Lung (tissue), 12 donors: ENCODE data around the gene SYNC. TPM values are rescaled to one million over a fixed set of nuclear protein-coding genes. Genes with fewer than 3 reads are reported as not detected.

Experiments used
- ATAC-seq: fragments of 200-7000 bp; cut with Tn5 transposase; one replicate; pipeline ENCODE4 v1.9.1; 2020; ENCODE audit warnings: moderate number of reproducible peaks; ENCODE audit not compliant: insufficient read depth, low FRiP score
- DNase-seq, 3 donors: peaks; one replicate each; pipeline ENCODE4 v3.0.0-alpha.2; 2013 to 2017
- H3K27ac ChIP-seq, 2 donors: one replicate each; pipeline ENCODE4 v1.5.1; 2013; ENCODE audit warnings: mild to moderate bottlenecking in 2 of 2, moderate library complexity in 2 of 2, control low read depth in 1 of 2, inconsistent platforms in 1 of 2, low read depth in 1 of 2, low read length in 1 of 2
- H3K27me3 ChIP-seq, 3 donors: one replicate each; pipeline ENCODE4 v1.5.1; 2013; ENCODE audit warnings: low read length in 2 of 3; ENCODE audit not compliant: control insufficient read depth in 3 of 3, insufficient read depth in 3 of 3
- H3K36me3 ChIP-seq, 4 donors: one replicate each; pipeline ENCODE4 v1.5.1; 2013; ENCODE audit warnings: low read length in 4 of 4, mild to moderate bottlenecking in 1 of 4, moderate library complexity in 1 of 4; ENCODE audit not compliant: control insufficient read depth in 4 of 4, insufficient read depth in 4 of 4
- H3K4me1 ChIP-seq, 5 donors: one replicate each; pipeline ENCODE4 v1.5.1; 2013; ENCODE audit warnings: low read length in 5 of 5, mild to moderate bottlenecking in 2 of 5, moderate library complexity in 1 of 5; ENCODE audit not compliant: control insufficient read depth in 5 of 5, insufficient read depth in 5 of 5
- H3K4me3 ChIP-seq: one replicate; pipeline ENCODE4 v1.5.1; 2013; ENCODE audit warnings: mild to moderate bottlenecking, control low read depth, moderate library complexity
- H3K9ac ChIP-seq, 2 donors: one replicate each; pipeline ENCODE4 v1.5.1; 2013; ENCODE audit warnings: low read length in 2 of 2, control low read depth in 1 of 2; ENCODE audit not compliant: insufficient read depth in 1 of 2
- H3K9me3 ChIP-seq, 4 donors: one replicate each; pipeline ENCODE4 v1.5.1; 2013; ENCODE audit warnings: low read length in 3 of 4, mild to moderate bottlenecking in 1 of 4, moderate library complexity in 1 of 4; ENCODE audit not compliant: control insufficient read depth in 4 of 4, insufficient read depth in 3 of 4
- WGBS, 2 donors: extraction: QIAGEN DNeasy Blood & Tissue Kit; methylation state at CpG; one replicate each; pipeline ENCODE4 v1.1.7; 2013; 5-methylcytosine and 5-hydroxymethylcytosine counted together
- polyA plus RNA-seq, 2 donors: library from polyadenylated mRNA; stranded (reverse); fragments of 200-250 nt; gene quantifications; one replicate each; pipeline ENCODE4 v1.2.1, GENCODE V29; 2013
- total RNA-seq, 2 donors: library from RNA; depleted of rRNA in 1 of 2; stranded (reverse); fragments of >200 nt in 1 of 2; gene quantifications; one replicate each; pipeline ENCODE4 v1.2.1, GENCODE V29; 2014 to 2021
- TF ChIP-seq, protein P1 (sequence below): IDR thresholded peaks from 2 replicates; pipeline ENCODE4 v1.5.1; 2012; ENCODE audit warnings: mild to moderate bottlenecking; ENCODE audit errors: control extremely low read depth, extremely low read depth
- donor health status: control.
- donor health status: control.
- donor health status: Bipolar disorder and iron deficiency.
- donor health status: healthy.
- donor health status: DM: yes; HTN: yes; CAD: no.

SYNC gene
- total and polyA plus RNA-seq, 4 donors = 2.0 to 15.4 (median 5.7) TPM

DNA sequence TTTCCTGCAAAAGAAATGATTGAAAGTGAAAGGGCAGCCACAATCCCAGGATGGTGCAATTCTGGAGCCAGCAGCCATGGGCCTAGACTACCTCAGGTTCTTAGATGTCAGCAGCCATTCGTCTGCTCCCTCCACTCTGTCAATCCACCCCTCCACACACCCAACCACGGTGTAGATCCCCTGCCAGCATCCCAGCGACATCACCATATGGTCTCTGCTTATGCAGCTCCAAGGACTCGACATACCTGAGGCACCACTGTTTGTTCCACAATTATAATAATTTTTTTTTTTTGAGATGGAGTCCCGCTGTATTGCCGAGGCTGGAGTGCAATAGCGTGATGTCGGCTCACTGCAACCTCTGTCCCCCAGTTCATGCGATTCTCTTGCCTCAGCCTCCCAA lies 6.5 kb downstream of the SYNC start:
- no peak for ATAC-seq
- H3K27me3 ChIP-seq = no peaks in the 10 kb centered on the region
- TF ChIP-seq, protein P1, sequence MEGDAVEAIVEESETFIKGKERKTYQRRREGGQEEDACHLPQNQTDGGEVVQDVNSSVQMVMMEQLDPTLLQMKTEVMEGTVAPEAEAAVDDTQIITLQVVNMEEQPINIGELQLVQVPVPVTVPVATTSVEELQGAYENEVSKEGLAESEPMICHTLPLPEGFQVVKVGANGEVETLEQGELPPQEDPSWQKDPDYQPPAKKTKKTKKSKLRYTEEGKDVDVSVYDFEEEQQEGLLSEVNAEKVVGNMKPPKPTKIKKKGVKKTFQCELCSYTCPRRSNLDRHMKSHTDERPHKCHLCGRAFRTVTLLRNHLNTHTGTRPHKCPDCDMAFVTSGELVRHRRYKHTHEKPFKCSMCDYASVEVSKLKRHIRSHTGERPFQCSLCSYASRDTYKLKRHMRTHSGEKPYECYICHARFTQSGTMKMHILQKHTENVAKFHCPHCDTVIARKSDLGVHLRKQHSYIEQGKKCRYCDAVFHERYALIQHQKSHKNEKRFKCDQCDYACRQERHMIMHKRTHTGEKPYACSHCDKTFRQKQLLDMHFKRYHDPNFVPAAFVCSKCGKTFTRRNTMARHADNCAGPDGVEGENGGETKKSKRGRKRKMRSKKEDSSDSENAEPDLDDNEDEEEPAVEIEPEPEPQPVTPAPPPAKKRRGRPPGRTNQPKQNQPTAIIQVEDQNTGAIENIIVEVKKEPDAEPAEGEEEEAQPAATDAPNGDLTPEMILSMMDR = no peak
- no peaks in the 10 kb centered on the region for H3K9me3 ChIP-seq
- H3K36me3 ChIP-seq = peaks cover 0 to 7% (median 3%) of the 10 kb centered on the region in 4 donors
- H3K4me1 ChIP-seq = peaks cover 0 to 14% (median 0%) of the 10 kb centered on the region in 5 donors
- no peak overlapping the region for H3K4me3 ChIP-seq
- no peak overlapping the region for H3K9ac ChIP-seq
- H3K27ac ChIP-seq = no peak overlapping the region
- DNase-seq = no peak
- WGBS, 2 donors = 93% methylated on average over 9 of the region's 9 CpGs

DNA sequence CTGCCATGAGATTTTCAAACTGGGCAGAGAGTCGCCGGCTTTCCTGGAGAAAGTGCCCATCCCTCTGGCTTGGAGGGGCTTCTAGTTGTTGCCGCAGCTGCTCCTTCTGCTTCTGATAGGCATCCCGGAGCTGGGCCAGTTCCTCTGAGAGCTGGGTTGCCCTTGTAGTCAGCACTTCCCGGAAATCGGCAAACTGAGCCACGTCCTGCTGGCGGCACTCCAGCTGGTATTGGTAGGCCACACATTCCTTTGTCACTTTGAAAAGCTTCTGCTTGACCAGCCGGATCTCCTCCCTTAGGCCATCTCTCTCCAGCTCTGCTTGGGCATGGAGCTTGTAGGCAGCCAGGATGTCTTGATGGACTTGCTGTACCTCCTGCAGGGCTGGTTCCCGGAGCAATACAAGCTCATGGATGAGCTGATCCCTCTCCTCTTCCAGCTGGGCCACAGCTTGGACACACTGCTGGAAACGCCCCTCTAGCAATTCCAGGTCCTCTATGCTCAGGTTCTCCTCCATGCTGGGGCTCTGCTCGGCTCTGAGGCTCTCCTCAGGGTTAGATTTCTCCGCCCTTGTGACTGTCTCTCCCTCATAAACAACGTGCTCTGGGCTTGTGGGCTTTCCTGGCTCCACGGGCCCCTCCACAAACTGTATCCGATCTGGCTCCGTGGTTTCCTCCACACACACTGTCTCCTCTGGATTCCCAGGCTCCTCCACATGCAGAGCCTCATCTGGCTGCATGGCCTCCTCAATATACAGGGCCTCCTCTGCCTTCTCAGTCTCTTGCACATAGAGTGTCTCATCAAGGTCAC lies 7.3 kb downstream of the SYNC start:
- peak; percentile 37 to 47 (median 40) for DNase-seq
- no peaks in the 10 kb centered on the region for H3K9me3 ChIP-seq
- no peak for ATAC-seq
- H3K9ac ChIP-seq = no peak overlapping the region
- 51 to 63% methylated on average over 17 of the region's 17 CpGs for WGBS, 2 donors
- H3K36me3 ChIP-seq = peaks cover 0 to 7% (median 3%) of the 10 kb centered on the region in 4 donors
- H3K4me1 ChIP-seq = peaks cover 0 to 14% (median 0%) of the 10 kb centered on the region in 5 donors
- TF ChIP-seq, protein P1 = no peak
- H3K4me3 ChIP-seq = no peak overlapping the region
- peak overlapping the region in 1 of 2 donors; percentile 28 for H3K27ac ChIP-seq
- H3K27me3 ChIP-seq = no peaks in the 10 kb centered on the region

DNA sequence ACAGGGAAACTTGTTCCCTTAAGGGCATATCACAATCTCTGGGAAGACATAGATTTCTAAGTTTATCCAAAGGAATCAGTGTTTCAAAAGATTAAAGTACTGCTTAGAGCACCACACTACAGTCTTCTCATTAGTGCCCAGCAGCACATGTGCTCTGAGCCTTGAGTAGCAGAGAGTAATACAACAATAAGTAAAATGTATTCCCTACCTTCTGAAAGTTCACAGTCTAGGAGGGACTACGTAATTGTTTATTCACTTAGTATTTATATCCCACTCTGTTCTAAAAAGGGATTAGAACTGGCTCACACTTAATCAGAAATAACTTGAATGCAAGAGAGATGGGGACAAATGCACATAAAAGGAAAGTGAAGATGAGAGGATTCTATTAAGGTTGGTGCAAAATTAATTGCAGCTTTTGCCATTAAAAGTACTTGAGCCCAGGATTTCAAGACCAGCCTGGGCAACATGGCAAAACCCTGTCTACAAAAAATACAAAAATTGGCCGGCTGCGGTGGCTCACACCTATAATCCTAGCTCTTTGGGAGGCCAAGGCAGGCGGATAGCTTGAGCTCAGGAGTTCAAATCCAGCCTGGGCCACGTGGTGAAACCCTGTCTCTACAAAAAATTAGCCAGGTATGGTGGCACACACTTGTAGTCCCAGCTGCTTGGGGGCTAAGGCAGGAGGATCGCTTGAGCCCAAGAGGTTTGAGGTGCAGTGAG lies 9.0 kb downstream of the SYNC start:
- H3K27ac ChIP-seq = no peak overlapping the region
- 82 to 91% methylated on average over 6 of the region's 6 CpGs for WGBS, 2 donors
- peak overlapping the region in 1 of 2 donors; percentile 23 for H3K9ac ChIP-seq
- peaks cover 0 to 12% (median 0%) of the 10 kb centered on the region in 5 donors for H3K4me1 ChIP-seq
- no peak for ATAC-seq
- no peaks in the 10 kb centered on the region for H3K27me3 ChIP-seq
- TF ChIP-seq, protein P1 = no peak
- DNase-seq = peak in 1 of 3 donors; percentile 18
- peaks cover 0 to 7% (median 3%) of the 10 kb centered on the region in 4 donors for H3K36me3 ChIP-seq
- no peak overlapping the region for H3K4me3 ChIP-seq
- H3K9me3 ChIP-seq = no peaks in the 10 kb centered on the region
